GM19099 (cell line): ENCODE results near the gene ZNF219.

ENCODE experiments used
- POLR2A ChIP-seq: IDR thresholded peaks from 3 replicates; pipeline ENCODE4 v1.6.1; 2011; ENCODE audit warnings: low read depth; ENCODE audit not compliant: insufficient read length; ENCODE audit errors: extremely low read depth

The ZNF219 gene

GRCh38 chr14:21095430-21096205 is 2.8 kb downstream of the ZNF219 start:
- TF ChIP-seq POLR2A, result no peak

DNA sequence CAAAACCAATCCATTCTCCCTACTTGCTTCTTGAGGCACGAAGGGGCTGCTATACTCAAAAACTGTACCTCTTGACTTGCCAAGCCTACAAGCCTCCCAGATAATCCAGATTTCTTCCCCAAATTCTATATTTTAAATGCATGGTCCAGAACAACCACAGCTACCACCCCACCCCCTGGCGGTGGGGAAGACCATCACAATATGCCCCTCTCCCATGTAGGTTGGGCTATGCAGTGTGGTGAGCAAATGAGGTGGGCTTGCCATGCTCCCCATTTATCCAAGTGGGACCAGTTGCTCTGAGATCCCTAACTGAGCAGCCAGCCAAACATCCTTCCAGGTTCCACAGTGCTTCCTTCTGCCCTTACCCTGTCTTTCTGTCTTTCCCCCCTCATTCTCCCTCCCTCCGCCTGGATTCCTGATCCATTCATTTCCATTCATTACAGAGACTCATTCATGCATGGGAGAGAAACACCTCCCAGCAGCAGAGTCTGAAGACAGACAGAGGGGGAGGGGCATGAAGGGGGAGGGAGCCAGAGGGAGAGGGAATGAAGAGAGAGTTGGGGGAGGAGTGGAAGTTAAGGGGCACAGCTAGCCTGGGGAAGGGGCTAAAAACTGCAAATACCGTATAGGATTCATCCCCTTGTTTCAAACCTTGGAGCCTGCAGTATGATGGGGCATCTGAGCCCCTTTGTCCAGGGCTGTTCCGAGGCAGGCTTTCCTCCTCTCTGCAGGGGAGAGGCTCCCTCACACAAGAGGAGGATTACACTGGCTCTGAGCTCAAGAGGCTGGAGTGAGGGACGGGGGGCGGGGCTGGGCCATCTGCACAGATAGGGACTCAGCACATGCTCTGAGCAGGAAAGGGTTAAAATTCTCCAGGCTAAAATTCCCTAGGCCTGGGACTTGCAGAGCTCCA is 4.4 kb downstream of the ZNF219 start:
- no peak for TF ChIP-seq POLR2A

- no peak for TF ChIP-seq POLR2A
These were observed 5.4 kb downstream of the ZNF219 start for GRCh38 chr14:21093018-21093417.

GRCh38 chr14:21092273-21093011 is 6.0 kb downstream of the ZNF219 start:
- TF ChIP-seq POLR2A, result no peak

DNA sequence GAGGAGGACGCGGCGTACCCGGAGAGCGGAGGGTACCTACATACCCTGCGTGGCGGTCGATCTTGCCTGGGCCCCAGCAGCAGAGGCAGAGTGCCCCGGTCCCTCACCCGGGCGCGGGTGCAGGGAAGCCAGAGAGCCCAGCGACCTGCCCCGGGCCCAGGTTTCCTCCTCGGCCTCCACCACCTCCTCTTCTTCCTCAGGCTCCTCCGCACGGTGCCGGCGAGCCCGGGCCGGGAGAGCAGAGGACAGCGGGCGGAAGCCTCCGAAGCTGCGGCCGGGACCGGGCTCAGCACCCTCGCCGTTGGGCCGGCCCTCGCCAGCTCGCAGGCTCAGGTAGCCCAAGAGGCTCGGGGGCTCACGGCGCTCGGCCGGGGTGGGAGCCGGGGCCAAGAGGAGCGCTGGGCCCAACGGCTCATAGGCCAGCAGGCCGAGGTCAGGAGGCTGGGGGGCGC is 6.6 kb downstream of the ZNF219 start:
- no peak for TF ChIP-seq POLR2A

DNA sequence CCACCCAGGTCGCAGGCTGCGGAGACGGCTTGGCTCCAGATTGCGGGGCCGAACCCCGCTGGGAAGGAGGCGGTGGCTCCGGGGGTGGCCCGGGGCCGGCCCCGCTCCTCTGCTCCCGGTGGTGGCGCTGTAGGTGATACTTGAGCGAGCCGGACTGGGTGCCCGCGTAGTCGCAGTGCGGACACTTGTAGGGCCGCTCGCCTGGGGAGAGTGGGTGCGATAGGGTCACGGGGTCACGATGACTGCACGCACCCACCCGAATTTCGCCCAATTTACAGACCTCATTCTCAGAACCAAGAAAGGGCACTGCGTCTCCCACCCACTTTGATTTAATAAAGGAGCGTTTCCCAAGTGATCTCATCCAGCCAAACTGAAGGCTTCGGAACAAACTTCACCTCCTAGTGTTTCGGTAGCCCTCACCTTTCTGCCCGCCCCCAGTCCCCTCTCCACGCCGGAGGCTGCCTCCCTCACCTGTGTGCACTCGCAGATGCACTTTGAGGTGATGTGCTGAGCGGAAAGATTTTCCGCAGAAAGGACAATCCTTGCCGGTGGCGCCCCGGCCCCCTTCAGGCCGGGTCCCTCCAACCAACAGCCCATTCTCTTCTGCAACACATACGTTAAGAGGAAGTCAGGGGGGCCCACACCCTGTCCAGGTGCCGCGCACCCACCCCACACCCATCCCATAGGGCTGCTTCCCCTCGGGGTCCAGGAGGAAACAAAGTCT is 7.4 kb downstream of the ZNF219 start:
- no peak for TF ChIP-seq POLR2A

GRCh38 chr14:21090194-21090939 is 8.1 kb downstream of the ZNF219 start:
- TF ChIP-seq POLR2A, result no peak

GRCh38 chr14:21089877-21090193 is 8.6 kb downstream of the ZNF219 start:
- no peak for TF ChIP-seq POLR2A

DNA sequence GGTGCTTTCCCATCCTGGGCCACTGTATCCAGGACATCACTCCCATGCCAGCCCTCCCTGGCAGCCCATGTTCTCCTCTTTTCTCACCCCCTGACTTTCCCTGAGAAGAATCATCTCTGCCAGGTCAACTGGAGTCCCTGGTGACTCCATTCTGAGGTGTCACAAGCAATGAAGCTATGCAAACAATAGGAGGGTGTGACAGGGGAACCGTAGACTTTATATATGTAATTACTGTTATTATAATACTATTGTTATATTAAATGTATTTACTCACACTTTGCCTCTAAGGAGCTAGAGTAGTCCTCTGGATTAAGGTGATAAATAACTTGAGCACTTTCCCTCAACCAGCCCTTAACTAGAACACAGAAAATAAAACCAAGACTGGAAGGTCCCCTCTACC is 9.2 kb downstream of the ZNF219 start:
- TF ChIP-seq POLR2A, result no peak

- no peak for TF ChIP-seq POLR2A
These were observed 9.8 kb downstream of the ZNF219 start for GRCh38 chr14:21088687-21089086.

- no peak for TF ChIP-seq POLR2A
These were observed 11.0 kb downstream of the ZNF219 start for GRCh38 chr14:21087294-21088091.

- no peak for TF ChIP-seq POLR2A
These were observed 11.6 kb downstream of the ZNF219 start for GRCh38 chr14:21086908-21087293.
